GM10847 (cell line): ENCODE measurements around the gene MRPS2.

Source experiments
- POLR2A ChIP-seq: IDR thresholded peaks from 2 replicates; pipeline ENCODE4 v1.6.1; 2011; ENCODE audit not compliant: insufficient read length; ENCODE audit errors: extremely low read depth

MRPS2 gene

GRCh38 chr9:135504262-135505243, 4.1 kb downstream of the MRPS2 start:
- TF ChIP-seq POLR2A: no peak

GRCh38 chr9:135505406-135506187, 5.1 kb downstream of the MRPS2 start:
- no peak for TF ChIP-seq POLR2A

- TF ChIP-seq POLR2A: no peak
Measured at GRCh38 chr9:135506327-135507103, 6.0 kb downstream of the MRPS2 start.

- TF ChIP-seq POLR2A: no peak
Measured at GRCh38 chr9:135507104-135508035, 6.9 kb downstream of the MRPS2 start.

- no peak for TF ChIP-seq POLR2A
Measured at GRCh38 chr9:135508211-135508820, 7.8 kb downstream of the MRPS2 start.

GRCh38 chr9:135509458-135509857, 9.0 kb downstream of the MRPS2 start:
- TF ChIP-seq POLR2A: no peak

GRCh38 chr9:135512241-135512603, 11.7 kb downstream of the MRPS2 start:
- no peak for TF ChIP-seq POLR2A

GRCh38 chr9:135512904-135513303, 12.4 kb downstream of the MRPS2 start:
- no peak for TF ChIP-seq POLR2A

GRCh38 chr9:135513351-135513846, 12.9 kb downstream of the MRPS2 start:
- TF ChIP-seq POLR2A: no peak

GRCh38 chr9:135514342-135515082, 14.0 kb downstream of the MRPS2 start:
- TF ChIP-seq POLR2A: no peak

- TF ChIP-seq POLR2A: no peak
Measured at GRCh38 chr9:135515083-135515951, 14.8 kb downstream of the MRPS2 start.
